Astrocyte (in vitro differentiated cells and primary cell): ENCODE measurements around the gene IDH3A. TPM values are rescaled to one million over a fixed set of nuclear protein-coding genes. Genes with fewer than 3 reads are reported as not detected.
A peak's percentile ranks its signal among the peaks of the same experiment; 100 is the strongest.
"Not testable (repeated sequence)": the region's sequence is repeated elsewhere in the genome, so short reads cannot be mapped to it uniquely, and the experiment has no call there.

Source experiments
- DNase-seq: peaks from one replicate; pipeline ENCODE4 v3.0.0-alpha.2; 2010; ENCODE audit warnings: low read depth
- FAIRE-seq: peaks from 2 replicates; lab custom pipeline; 2011; peaks lifted over from hg19 to GRCh38; lab: Jason Lieb, UNC
- H2AFZ ChIP-seq: 2 replicates; pipeline ENCODE4 v1.6.0; 2012; ENCODE audit warnings: low read depth, low read length, inconsistent platforms
- H3K27ac ChIP-seq: 2 replicates; pipeline ENCODE4 v1.5.1; 2011; ENCODE audit warnings: low read depth, low read length, inconsistent platforms
- H3K27me3 ChIP-seq: 2 replicates; pipeline ENCODE4 v1.6.0; 2011; ENCODE audit warnings: low read length, inconsistent platforms; ENCODE audit not compliant: insufficient read depth
- H3K36me3 ChIP-seq: 2 replicates; pipeline ENCODE4 v1.5.1; 2011; ENCODE audit warnings: low read length, inconsistent platforms; ENCODE audit not compliant: insufficient read depth
- H3K4me1 ChIP-seq: 2 replicates; pipeline ENCODE4 v1.5.1; 2011; ENCODE audit warnings: low read length, inconsistent platforms; ENCODE audit not compliant: insufficient read depth
- H3K4me2 ChIP-seq: 2 replicates; pipeline ENCODE4 v1.6.0; 2012; ENCODE audit warnings: low read length, inconsistent platforms
- H3K4me3 ChIP-seq: 2 replicates; pipeline ENCODE4 v1.5.1; 2011; ENCODE audit warnings: low read depth, mild to moderate bottlenecking, low read length, inconsistent platforms; ENCODE audit not compliant: insufficient read depth
- H3K79me2 ChIP-seq: 2 replicates; pipeline ENCODE4 v1.6.0; 2012; ENCODE audit warnings: mild to moderate bottlenecking, low read length, inconsistent platforms; ENCODE audit not compliant: insufficient read depth
- H3K9ac ChIP-seq: 2 replicates; pipeline ENCODE4 v1.6.0; 2012; ENCODE audit warnings: mild to moderate bottlenecking, low read length, inconsistent platforms
- H3K9me3 ChIP-seq: 2 replicates; pipeline ENCODE4 v1.5.1; 2012; ENCODE audit warnings: low read depth, mild to moderate bottlenecking, low read length, inconsistent platforms; ENCODE audit not compliant: insufficient read depth
- H4K20me1 ChIP-seq: 2 replicates; pipeline ENCODE4 v1.6.0; 2012; ENCODE audit warnings: low read length, inconsistent platforms; ENCODE audit not compliant: insufficient read depth
- H3K27ac Mint-ChIP-seq: one replicate; pipeline ENCODE4 v1.8.0; 2021; ENCODE audit warnings: mild to moderate bottlenecking, mixed read lengths; ENCODE audit not compliant: unreplicated experiment
- H3K27me3 Mint-ChIP-seq: one replicate; pipeline ENCODE4 v1.8.0; 2021; ENCODE audit warnings: low read depth, mixed read lengths; ENCODE audit not compliant: unreplicated experiment
- H3K36me3 Mint-ChIP-seq: one replicate; pipeline ENCODE4 v1.8.0; 2021; ENCODE audit warnings: low read depth, mixed read lengths; ENCODE audit not compliant: unreplicated experiment
- H3K4me1 Mint-ChIP-seq: one replicate; pipeline ENCODE4 v1.8.0; 2021; ENCODE audit warnings: low read depth, mixed read lengths; ENCODE audit not compliant: unreplicated experiment
- H3K4me3 Mint-ChIP-seq: one replicate; pipeline ENCODE4 v1.8.0; 2021; ENCODE audit warnings: mild to moderate bottlenecking, moderate library complexity, mixed read lengths; ENCODE audit not compliant: unreplicated experiment
- H3K9me3 Mint-ChIP-seq: one replicate; pipeline ENCODE4 v1.8.0; 2021; ENCODE audit warnings: mild to moderate bottlenecking, mixed read lengths; ENCODE audit not compliant: unreplicated experiment
- CTCF ChIP-seq: IDR thresholded peaks from 2 replicates; pipeline ENCODE4 v1.5.1; 2011; ENCODE audit warnings: low read depth, mild to moderate bottlenecking, inconsistent platforms, low read length, moderate library complexity; ENCODE audit not compliant: insufficient read depth
- EZH2 ChIP-seq: IDR thresholded peaks from 2 replicates; pipeline ENCODE4 v1.6.1; 2012; ENCODE audit warnings: mild to moderate bottlenecking, low read length, inconsistent platforms; ENCODE audit not compliant: insufficient read depth
- total RNA-seq: library from RNA; stranded (reverse); gene quantifications from 2 replicates; pipeline ENCODE4 v1.2.1, GENCODE V29; 2021

IDH3A gene
- total RNA-seq, 1 donor from 2014 or later = 36.3 TPM

GRCh38 chr15:78148392-78149067, 632 bp upstream of the IDH3A start:
- peak overlapping the region; percentile 89 for H3K27ac Mint-ChIP-seq
- FAIRE-seq (no peak), DNase-seq (no peak)
- peak overlapping the region; percentile 73 for H3K27ac ChIP-seq
- H3K4me3 ChIP-seq = peak overlapping the region; percentile 95
- peak overlapping the region; percentile 90 for H3K4me3 Mint-ChIP-seq
- H3K36me3 ChIP-seq = no peaks in the 10 kb centered on the region
- peaks cover 38% of the 10 kb centered on the region for H3K79me2 ChIP-seq
- no peak for TF ChIP-seq EZH2
- TF ChIP-seq CTCF = no peak
- H3K27me3 Mint-ChIP-seq = no peaks in the 10 kb centered on the region
- peaks cover 25% of the 10 kb centered on the region for H4K20me1 ChIP-seq
- peak overlapping the region; percentile 98 for H3K4me2 ChIP-seq
- H3K9me3 Mint-ChIP-seq = no peaks in the 10 kb centered on the region
- H3K9me3 ChIP-seq = no peaks in the 10 kb centered on the region
- H2AFZ ChIP-seq = peak overlapping the region; percentile 86
- H3K36me3 Mint-ChIP-seq = peaks cover 6% of the 10 kb centered on the region
- peak overlapping the region; percentile 93 for H3K9ac ChIP-seq
- peaks cover 14% of the 10 kb centered on the region for H3K4me1 ChIP-seq
- peaks cover 5% of the 10 kb centered on the region for H3K4me1 Mint-ChIP-seq
- H3K27me3 ChIP-seq = no peaks in the 10 kb centered on the region

GRCh38 chr15:78149805-78150751, 916 bp downstream of the IDH3A start:
- Mint-ChIP-seq H3K27ac (peak overlapping the region; percentile 20), H3K4me3 (peak overlapping the region; percentile 90), H3K4me1 (peaks cover 5% of the 10 kb centered on the region), H3K9me3 (no peaks in the 10 kb centered on the region), H3K36me3 (peaks cover 6% of the 10 kb centered on the region), H3K27me3 (no peaks in the 10 kb centered on the region)
- DNase-seq (no peak), FAIRE-seq (no peak)
- peaks cover 14% of the 10 kb centered on the region for H3K4me1 ChIP-seq
- peak overlapping the region; percentile 98 for H3K4me2 ChIP-seq
- no peaks in the 10 kb centered on the region for H3K9me3 ChIP-seq
- peak overlapping the region; percentile 87 for H2AFZ ChIP-seq
- peak overlapping the region; percentile 95 for H3K4me3 ChIP-seq
- no peak for TF ChIP-seq EZH2
- no peak for TF ChIP-seq CTCF
- H3K79me2 ChIP-seq = peaks cover 53% of the 10 kb centered on the region
- peak overlapping the region; percentile 93 for H3K9ac ChIP-seq
- no peaks in the 10 kb centered on the region for H3K27me3 ChIP-seq
- no peaks in the 10 kb centered on the region for H3K36me3 ChIP-seq
- H3K27ac ChIP-seq = no peak overlapping the region
- H4K20me1 ChIP-seq = peaks cover 32% of the 10 kb centered on the region

GRCh38 chr15:78151075-78151474, 1.9 kb downstream of the IDH3A start:
- peaks cover 53% of the 10 kb centered on the region for H3K79me2 ChIP-seq
- not testable (repeated sequence) for H3K4me3 Mint-ChIP-seq, DNase-seq, H3K4me3 ChIP-seq, FAIRE-seq, H3K36me3 Mint-ChIP-seq, H3K36me3 ChIP-seq, H3K9me3 Mint-ChIP-seq, H3K27ac ChIP-seq, H3K27ac Mint-ChIP-seq, H3K27me3 ChIP-seq, H3K27me3 Mint-ChIP-seq, H3K9ac ChIP-seq, H3K9me3 ChIP-seq, H3K4me1 Mint-ChIP-seq, H2AFZ ChIP-seq
- H4K20me1 ChIP-seq = peaks cover 32% of the 10 kb centered on the region
- peaks cover 14% of the 10 kb centered on the region for H3K4me1 ChIP-seq
- H3K4me2 ChIP-seq = peak overlapping the region; percentile 2
